H1 (cell line): ENCODE measurements around the gene CPEB3. TPM values are rescaled to one million over a fixed set of nuclear protein-coding genes. Genes with fewer than 3 reads are reported as not detected.

Source experiments
- CTCF ChIA-PET: fragments of 300-600 bp; sonication (Branson Sonifier 250); formaldehyde crosslinking; loops from one replicate; lab custom pipeline; 2021; ENCODE audit not compliant: partially characterized antibody; lab: Charles Lee
- POLR2A ChIA-PET: fragments of 300-600 bp; sonication (Branson Sonifier 250); formaldehyde crosslinking; loops from one replicate; lab custom pipeline; 2021; ENCODE audit warnings: inconsistent platforms; ENCODE audit not compliant: partially characterized antibody; lab: Charles Lee
- DNase-seq, 2 experiments: peaks; one replicate each; pipeline versions ENCODE4 v3.0.0 to v3.0.0-alpha.2; 2010 to 2022; ENCODE audit warnings: low spot score in 2 of 2, low read depth in 1 of 2, mixed read lengths in 1 of 2
- FAIRE-seq: peaks from 2 replicates; lab custom pipeline; 2011; peaks lifted over from hg19 to GRCh38; lab: Jason Lieb, UNC
- H2AFZ ChIP-seq: 2 replicates; pipeline ENCODE4 v1.8.1; 2012; ENCODE audit warnings: low read length, inconsistent platforms
- H2AK5ac ChIP-seq: 2 replicates; pipeline ENCODE4 v1.6.1; 2013; ENCODE audit warnings: low read depth, low read length
- H2BK120ac ChIP-seq: replicated peaks from 2 replicates; pipeline ENCODE3; 2013; ENCODE audit warnings: low read depth, low read length, inconsistent platforms
- H2BK12ac ChIP-seq: 2 replicates; pipeline ENCODE4 v1.6.1; 2013; ENCODE audit warnings: low read depth, low read length
- H2BK15ac ChIP-seq: 2 replicates; pipeline ENCODE4 v1.6.1; 2013; ENCODE audit warnings: low read length
- H2BK20ac ChIP-seq: 2 replicates; pipeline ENCODE4 v1.6.1; 2013; ENCODE audit warnings: low read length
- H2BK5ac ChIP-seq: 2 replicates; pipeline ENCODE4 v1.6.1; 2013; ENCODE audit warnings: low read depth, low read length
- H3K14ac ChIP-seq: 2 replicates; pipeline ENCODE4 v1.6.1; 2013; ENCODE audit warnings: inconsistent platforms; ENCODE audit not compliant: insufficient read length
- H3K18ac ChIP-seq: 2 replicates; pipeline ENCODE4 v1.6.1; 2013; ENCODE audit warnings: low read length; ENCODE audit errors: extremely low read depth
- H3K23ac ChIP-seq: 2 replicates; pipeline ENCODE4 v1.6.1; 2013; ENCODE audit warnings: inconsistent platforms; ENCODE audit not compliant: insufficient read length
- H3K23me2 ChIP-seq: 2 replicates; pipeline ENCODE4 v1.6.1; 2013; ENCODE audit warnings: low read depth, low read length
- H3K27ac ChIP-seq: 2 replicates; pipeline ENCODE4 v1.6.1; 2011; ENCODE audit warnings: low read depth, low read length, inconsistent platforms
- H3K27me3 ChIP-seq, 4 experiments: replicated peaks in 1 of 4; 1 replicate in 1 of 4; 2 replicates in 3 of 4; pipeline versions ENCODE4 v1.6.1 to v1.8.1; 2011 to 2013; ENCODE audit warnings: low read length in 3 of 4, mild to moderate bottlenecking in 3 of 4, inconsistent platforms in 2 of 4, mixed read lengths in 2 of 4, moderate library complexity in 1 of 4; ENCODE audit not compliant: control insufficient read depth in 3 of 4, insufficient read depth in 3 of 4; ENCODE audit errors: extremely low read depth in 1 of 4
- H3K36me3 ChIP-seq, 4 experiments: 2 replicates each; pipeline versions ENCODE4 v1.6.1 to v1.8.1; 2011 to 2013; ENCODE audit warnings: mild to moderate bottlenecking in 4 of 4, low read length in 3 of 4, moderate library complexity in 2 of 4, control low read depth in 1 of 4, inconsistent platforms in 1 of 4; ENCODE audit not compliant: insufficient read depth in 4 of 4, control insufficient read depth in 2 of 4
- H3K4ac ChIP-seq: replicated peaks from 2 replicates; pipeline ENCODE3; 2013; ENCODE audit warnings: low read length, low read depth, mixed read lengths, inconsistent platforms; ENCODE audit not compliant: insufficient read length
- H3K4me1 ChIP-seq, 4 experiments: replicated peaks in 1 of 4; 1 replicate in 1 of 4; 2 replicates in 3 of 4; pipeline versions ENCODE4 v1.6.1 to v1.8.1; 2011 to 2013; ENCODE audit warnings: low read length in 3 of 4, inconsistent platforms in 2 of 4, mixed read lengths in 1 of 4; ENCODE audit not compliant: insufficient read depth in 4 of 4, control insufficient read depth in 3 of 4
- H3K4me2 ChIP-seq, 2 experiments: 2 replicates each; pipeline versions ENCODE4 v1.6.1 to v1.8.1; 2011 to 2013; ENCODE audit warnings: low read depth in 2 of 2, low read length in 2 of 2, control low read depth in 1 of 2, inconsistent platforms in 1 of 2, mild to moderate bottlenecking in 1 of 2; ENCODE audit not compliant: insufficient read depth in 1 of 2
- H3K4me3 ChIP-seq, 4 experiments: fragments of 200-600, 300-600 bp in 1 of 4; sonication (generic), shearing (Covaris generic), sonication (Bioruptor Twin) in 1 of 4; 2 replicates each; pipeline versions ENCODE4 v1.5.1 to v1.8.1; 2011 to 2016; ENCODE audit warnings: low read length in 4 of 4, low read depth in 3 of 4, control low read depth in 2 of 4, inconsistent platforms in 2 of 4, mild to moderate bottlenecking in 2 of 4, mixed read lengths in 1 of 4, moderate library complexity in 1 of 4; ENCODE audit not compliant: insufficient read depth in 2 of 4; ENCODE audit errors: extremely low read depth in 1 of 4
- H3K56ac ChIP-seq: replicated peaks from 2 replicates; pipeline ENCODE3; 2013; ENCODE audit warnings: low read depth, mild to moderate bottlenecking, mixed read lengths, low read length, inconsistent platforms; ENCODE audit not compliant: insufficient read length
- H3K79me1 ChIP-seq: 2 replicates; pipeline ENCODE4 v1.6.1; 2013; ENCODE audit warnings: low read depth, low read length, control low read depth
- H3K79me2 ChIP-seq, 2 experiments: 2 replicates each; pipeline versions ENCODE4 v1.6.1 to v1.8.1; 2012 to 2013; ENCODE audit warnings: low read length in 2 of 2, mild to moderate bottlenecking in 2 of 2, inconsistent platforms in 1 of 2; ENCODE audit not compliant: insufficient read depth in 2 of 2, control insufficient read depth in 1 of 2
- H3K9ac ChIP-seq, 4 experiments: replicated peaks in 1 of 4; 1 replicate in 1 of 4; 2 replicates in 3 of 4; pipeline versions ENCODE4 v1.6.1 to v1.8.1; 2011 to 2013; ENCODE audit warnings: low read depth in 3 of 4, low read length in 3 of 4, control low read depth in 2 of 4, mild to moderate bottlenecking in 2 of 4, moderate library complexity in 2 of 4, inconsistent platforms in 1 of 4; ENCODE audit errors: extremely low read depth in 1 of 4
- H3K9me3 ChIP-seq, 2 experiments: 2 replicates each; pipeline versions ENCODE4 v1.6.1 to v1.8.1; 2012 to 2013; ENCODE audit warnings: mild to moderate bottlenecking in 2 of 2, moderate library complexity in 2 of 2, control low read depth in 1 of 2, inconsistent platforms in 1 of 2, low read depth in 1 of 2, low read length in 1 of 2, mixed read lengths in 1 of 2; ENCODE audit not compliant: insufficient read depth in 2 of 2
- H4K20me1 ChIP-seq, 2 experiments: replicated peaks in 1 of 2; 2 replicates each; pipeline versions ENCODE3 to v1.8.1; 2011 to 2013; ENCODE audit warnings: inconsistent platforms in 2 of 2, low read length in 2 of 2, mild to moderate bottlenecking in 1 of 2; ENCODE audit not compliant: insufficient read depth in 2 of 2, control insufficient read depth in 1 of 2
- H4K5ac ChIP-seq: 2 replicates; pipeline ENCODE4 v1.6.1; 2013; ENCODE audit warnings: low read length, low read depth, mixed read lengths, inconsistent platforms; ENCODE audit not compliant: insufficient read length
- H4K8ac ChIP-seq: 2 replicates; pipeline ENCODE4 v1.8.0; 2013; ENCODE audit warnings: mild to moderate bottlenecking, moderate library complexity, low read length, inconsistent platforms; ENCODE audit not compliant: insufficient read depth; ENCODE audit errors: extremely low read depth
- H4K91ac ChIP-seq: replicated peaks from 2 replicates; pipeline ENCODE3; 2013; ENCODE audit warnings: low read length, mixed read lengths, inconsistent platforms; ENCODE audit not compliant: insufficient read length
- BRCA1 ChIP-seq: IDR thresholded peaks from 2 replicates; pipeline ENCODE4 v1.6.1; 2012; ENCODE audit warnings: low read depth, low read length, improper control_type of control experiment
- CBX5 ChIP-seq: fragments of 300-800, 300-1000 bp; sonication (generic); IDR thresholded peaks from 2 replicates; pipeline ENCODE4 v1.7.1; 2016; ENCODE audit warnings: antibody characterized with exemption, low read length, low read depth
- CHD2 ChIP-seq: IDR thresholded peaks from 2 replicates; pipeline ENCODE4 v1.6.1; 2012; ENCODE audit warnings: low read length, improper control_type of control experiment
- CREB1 ChIP-seq: IDR thresholded peaks from 2 replicates; pipeline ENCODE4 v1.6.1; 2012; ENCODE audit warnings: inconsistent platforms
- EP300 ChIP-seq, 2 experiments: IDR thresholded peaks; 1 replicate in 1 of 2; 2 replicates in 1 of 2; pipeline ENCODE4 v1.6.1; 2011 to 2012; ENCODE audit warnings: low read depth in 2 of 2, low read length in 2 of 2, mild to moderate bottlenecking in 2 of 2, borderline replicate concordance in 1 of 2, inconsistent platforms in 1 of 2, moderate library complexity in 1 of 2
- EZH2 ChIP-seq: fragments of 200-600 bp; sonication (generic); IDR thresholded peaks from 2 replicates; pipeline ENCODE4 v1.7.1; 2012; ENCODE audit warnings: low read depth, mild to moderate bottlenecking, moderate library complexity, low read length, inconsistent platforms; ENCODE audit not compliant: severe bottlenecking
- GABPA ChIP-seq: IDR thresholded peaks from 2 replicates; pipeline ENCODE4 v1.6.1; 2011; ENCODE audit warnings: mild to moderate bottlenecking, low read length, moderate library complexity, borderline replicate concordance; ENCODE audit not compliant: insufficient read depth
- KDM4A ChIP-seq: IDR thresholded peaks from one replicate; pipeline ENCODE4 v1.7.1; 2012; ENCODE audit warnings: low read depth, mild to moderate bottlenecking, moderate library complexity, low read length, inconsistent platforms; ENCODE audit not compliant: severe bottlenecking
- NANOG ChIP-seq: IDR thresholded peaks from 2 replicates; pipeline ENCODE4 v1.6.1; 2011; ENCODE audit warnings: low read length, low read depth, mild to moderate bottlenecking, inconsistent platforms; ENCODE audit not compliant: insufficient read depth, poor library complexity, severe bottlenecking
- PHF8 ChIP-seq: fragments of 200-600 bp; sonication (generic); conservative IDR thresholded peaks from 2 replicates; pipeline ENCODE4 v1.7.1; 2012; ENCODE audit warnings: low read depth, mild to moderate bottlenecking, inconsistent platforms, low read length, moderate library complexity
- SIX5 ChIP-seq: IDR thresholded peaks from 2 replicates; pipeline ENCODE4 v1.6.1; 2011; ENCODE audit warnings: mild to moderate bottlenecking, low read depth, low read length
- SP4 ChIP-seq: IDR thresholded peaks from 2 replicates; pipeline ENCODE4 v1.6.1; 2012; ENCODE audit warnings: low read length, inconsistent platforms
- TAF1 ChIP-seq: IDR thresholded peaks from 2 replicates; pipeline ENCODE4 v1.6.1; 2011; ENCODE audit warnings: mild to moderate bottlenecking, low read depth, low read length
- TAF7 ChIP-seq: optimal IDR thresholded peaks from 2 replicates; pipeline ENCODE3; 2011; ENCODE audit warnings: low read depth, mild to moderate bottlenecking, inconsistent platforms, low read length, moderate library complexity, borderline replicate concordance
- TBP ChIP-seq: IDR thresholded peaks from 2 replicates; pipeline ENCODE4 v1.6.1; 2011; ENCODE audit warnings: low read depth, low read length, improper control_type of control experiment
- WGBS, 2 experiments: shearing (Covaris generic) in 1 of 2; methylation state at CpG; one replicate each; pipeline versions ENCODE4 v1.1.6 to v1.1.7; 2013 to 2015; ENCODE audit warnings: low lambda C conversion rate in 2 of 2, mixed read lengths in 2 of 2, inconsistent platforms in 1 of 2, low coverage in 1 of 2, missing lambda C conversion rate in 1 of 2; ENCODE audit not compliant: insufficient replicate concordance in 2 of 2, insufficient coverage in 1 of 2, insufficient read length in 1 of 2; ENCODE audit errors: extremely low coverage in 1 of 2, missing lambda C conversion rate in 1 of 2; 5-methylcytosine and 5-hydroxymethylcytosine counted together
- polyA plus RNA-seq, 7 experiments: library from polyadenylated mRNA; depleted of rRNA in 3 of 7; stranded (reverse) in 5 of 7; unstranded in 2 of 7; fragments of >200 nt in 5 of 7; fragments of 200-250 nt in 2 of 7; gene quantifications; 1 replicate in 5 of 7; 2 replicates in 1 of 7; 4 replicates in 1 of 7; pipeline versions ENCODE4 v1.2.1 to v1.2.3, GENCODE V29; 2011 to 2013; ENCODE audit warnings: missing spikeins in 2 of 7, mixed read lengths in 2 of 7
- total RNA-seq: library from RNA; stranded (reverse); fragmentation: NEBNext Ultra II Directional; extraction: Animal tissue kit (Norgen Biotek cat#: 25700); gene quantifications from 2 replicates; pipeline ENCODE4 v1.2.1, GENCODE V29; 2021

The CPEB3 gene
- total and polyA plus RNA-seq, 2 of the 8 experiments (the other 6 are each of a cell fraction or from before 2014, with no cell fraction given), result 0.39 to 1.7 TPM

DNA sequence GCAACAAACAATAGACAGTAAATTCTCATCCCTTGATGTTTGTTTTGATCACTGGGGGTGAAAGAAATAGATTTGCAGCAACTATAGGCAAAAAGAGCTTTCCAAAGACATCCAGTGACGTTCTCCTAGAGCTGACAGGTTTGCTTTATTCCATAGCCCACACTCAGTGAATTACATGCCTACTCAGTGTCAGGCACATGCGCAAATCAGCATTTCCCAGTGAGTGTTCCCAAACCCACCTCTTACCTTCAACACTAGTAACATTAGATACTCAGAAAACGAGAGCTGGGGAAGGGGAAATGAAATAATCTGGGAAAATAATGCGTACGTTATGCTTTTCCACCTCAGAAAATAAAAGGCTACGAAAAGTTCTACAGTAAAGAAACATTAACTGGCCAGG, 144.1 kb downstream of the CPEB3 start:
- no peaks in the 10 kb centered on the region for H3K79me1 ChIP-seq
- CTCF ChIA-PET, result interaction anchor here (0.6 kb wide), 1 partner anchor 1805 kb away, joined by 3 read pairs; no protein-coding TSS in a partner anchor
- H3K14ac ChIP-seq, result no peak overlapping the region
- no peak for DNase-seq
- H3K79me2 ChIP-seq, result no peaks in the 10 kb centered on the region
- POLR2A ChIA-PET, result no interaction called here
- no peak overlapping the region for H2AK5ac ChIP-seq
- no peak overlapping the region for H3K4me3 ChIP-seq
- no peak overlapping the region for H2BK120ac ChIP-seq
- WGBS, 2 experiments, result 90% methylated on average over 6 of the region's 6 CpGs; no CpG with 5 or more reads in 1 of the 2 experiments
- no peak overlapping the region for H2BK5ac ChIP-seq
- H3K9me3 ChIP-seq, result no peaks in the 10 kb centered on the region
- H2AFZ ChIP-seq, result no peak overlapping the region
- H3K56ac ChIP-seq, result no peak overlapping the region
- H3K9ac ChIP-seq, result no peak overlapping the region
- H2BK12ac ChIP-seq, result no peak overlapping the region
- H3K4me1 ChIP-seq, result no peaks in the 10 kb centered on the region
- H3K18ac ChIP-seq, result no peak overlapping the region
- FAIRE-seq, result no peak
- H3K4me2 ChIP-seq, result no peak overlapping the region
- H4K5ac ChIP-seq, result no peak overlapping the region
- no peak overlapping the region for H4K91ac ChIP-seq
- H4K8ac ChIP-seq, result no peak overlapping the region
- H3K27ac ChIP-seq, result no peak overlapping the region; the same call in 1 of the 2 replicates
- no peak overlapping the region for H3K4ac ChIP-seq
- H2BK15ac ChIP-seq, result no peak overlapping the region
- H3K27me3 ChIP-seq, result no peaks in the 10 kb centered on the region
- no peaks in the 10 kb centered on the region for H3K23me2 ChIP-seq
- no peak overlapping the region for H3K23ac ChIP-seq
- no peaks in the 10 kb centered on the region for H3K36me3 ChIP-seq
- no peaks in the 10 kb centered on the region for H4K20me1 ChIP-seq
- no peak overlapping the region for H2BK20ac ChIP-seq
- no peak for TF ChIP-seq EZH2
- TF ChIP-seq PHF8, result no peak
- TF ChIP-seq SIX5, result no peak
- TF ChIP-seq KDM4A, result no peak
- no peak for TF ChIP-seq NANOG
- TF ChIP-seq TAF1, result no peak
- no peak for TF ChIP-seq BRCA1
- no peak for TF ChIP-seq GABPA
- no peak for TF ChIP-seq CBX5
- TF ChIP-seq CHD2, result no peak
- TF ChIP-seq SP4, result no peak
- no peak for TF ChIP-seq EP300 (IDR thresholded peaks at IDR 0.05; ENCODE audit: borderline replicate concordance in 1 of 2, low read depth in 2 of 2, low read length in 2 of 2)
- no peak for TF ChIP-seq CREB1
- TF ChIP-seq TAF7, result no peak
- TF ChIP-seq TBP, result no peak
